HepG2 (cell line): ENCODE data around the gene CAPN12. TPM values are rescaled to one million over a fixed set of nuclear protein-coding genes. Genes with fewer than 3 reads are reported as not detected.

Experiments used
- ARID2 ChIP-seq: sonication (generic); formaldehyde crosslinking; IDR thresholded peaks from 2 replicates; pipeline ENCODE4 v1.8.1; 2022; ENCODE audit warnings: mild to moderate bottlenecking, missing genetic modification reagents, borderline replicate concordance
- EEA1 ChIP-seq: sonication (generic); formaldehyde crosslinking; IDR thresholded peaks from 2 replicates; pipeline ENCODE4 v1.5.1; 2020; ENCODE audit warnings: mild to moderate bottlenecking, missing genetic modification reagents, borderline replicate concordance
- GABPB1 ChIP-seq: IDR thresholded peaks from 2 replicates; pipeline ENCODE4 v1.6.1; 2016; ENCODE audit warnings: mild to moderate bottlenecking, missing genetic modification reagents, moderate library complexity, missing compliant biosample characterization
- HIVEP1 ChIP-seq: sonication (generic); formaldehyde crosslinking; IDR thresholded peaks from 2 replicates; pipeline ENCODE4 v1.4.0; 2020; ENCODE audit warnings: mild to moderate bottlenecking, missing genetic modification reagents
- MAZ ChIP-seq, 2 experiments: sonication (generic) in 1 of 2; formaldehyde crosslinking in 1 of 2; IDR thresholded peaks; 2 replicates each; pipeline versions ENCODE4 v1.5.0 to v1.6.1; 2012 to 2020; ENCODE audit warnings: low read depth in 2 of 2, mild to moderate bottlenecking in 2 of 2, borderline replicate concordance in 1 of 2, improper control_type of control experiment in 1 of 2, low read length in 1 of 2, missing genetic modification reagents in 1 of 2, moderate library complexity in 1 of 2
- RNF2 ChIP-seq: fragments of 450-650 bp; conservative IDR thresholded peaks from 2 replicates; pipeline ENCODE4 v1.6.1; 2016; ENCODE audit warnings: low read depth
- ZNF17 ChIP-seq: sonication (generic); formaldehyde crosslinking; IDR thresholded peaks from 2 replicates; pipeline ENCODE4 v1.5.0; 2020; ENCODE audit warnings: mild to moderate bottlenecking, missing genetic modification reagents
- ZNF20 ChIP-seq: sonication (generic); formaldehyde crosslinking; IDR thresholded peaks from 2 replicates; pipeline ENCODE4 v1.4.0; 2020; ENCODE audit warnings: mild to moderate bottlenecking, moderate library complexity, missing genetic modification reagents
- ZNF329 ChIP-seq: sonication (generic); formaldehyde crosslinking; IDR thresholded peaks from 2 replicates; pipeline ENCODE4 v1.9.0; 2021; ENCODE audit warnings: low read depth, mild to moderate bottlenecking, missing genetic modification reagents
- ZNF597 ChIP-seq: sonication (generic); formaldehyde crosslinking; IDR thresholded peaks from 2 replicates; pipeline ENCODE4 v1.5.0; 2020; ENCODE audit warnings: missing genetic modification reagents
- ZNF615 ChIP-seq: sonication (generic); formaldehyde crosslinking; IDR thresholded peaks from 2 replicates; pipeline ENCODE4 v1.5.0; 2020; ENCODE audit warnings: mild to moderate bottlenecking, missing genetic modification reagents, borderline replicate concordance
- polyA plus RNA-seq, 8 experiments: library from polyadenylated mRNA; depleted of rRNA in 3 of 8; stranded (reverse) in 7 of 8; unstranded in 1 of 8; fragments of >200 nt; fragmentation: Illumina TruSeq in 4 of 8; extraction: Trizol in 4 of 8; gene quantifications; 2 replicates each; pipeline versions ENCODE4 v1.2.1 to v1.2.3, GENCODE V29; 2011 to 2016; ENCODE audit warnings: low read depth in 4 of 8, missing spikeins in 1 of 8, mixed read lengths in 1 of 8; ENCODE audit not compliant: insufficient read depth in 1 of 8
- total RNA-seq, 5 experiments: library from RNA; depleted of rRNA; stranded (reverse); fragments of >200 nt; fragmentation: Illumina TruSeq; extraction: Trizol; gene quantifications; 2 replicates each; pipeline ENCODE4 v1.2.3, GENCODE V29; 2016; ENCODE audit warnings: low read depth in 1 of 5
- TF ChIP-seq, protein P1 (sequence below): sonication (generic); formaldehyde crosslinking; IDR thresholded peaks from 2 replicates; pipeline ENCODE4 v1.9.0; 2021; ENCODE audit warnings: missing genetic modification reagents, borderline replicate concordance
- TF ChIP-seq, protein P2 (sequence below): sonication (generic); formaldehyde crosslinking; IDR thresholded peaks from 2 replicates; pipeline ENCODE4 v1.4.0; 2020; ENCODE audit warnings: missing genetic modification reagents
- TF ChIP-seq, protein P3 (sequence below): sonication (generic); formaldehyde crosslinking; IDR thresholded peaks from 2 replicates; pipeline ENCODE4 v1.4.0; 2020; ENCODE audit warnings: missing genetic modification reagents, borderline replicate concordance

The CAPN12 gene
- total and polyA plus RNA-seq, 2 of the 13 experiments (the other 11 are each of a cell fraction or from before 2014, with no cell fraction given): 1.6 to 13.6 TPM

DNA sequence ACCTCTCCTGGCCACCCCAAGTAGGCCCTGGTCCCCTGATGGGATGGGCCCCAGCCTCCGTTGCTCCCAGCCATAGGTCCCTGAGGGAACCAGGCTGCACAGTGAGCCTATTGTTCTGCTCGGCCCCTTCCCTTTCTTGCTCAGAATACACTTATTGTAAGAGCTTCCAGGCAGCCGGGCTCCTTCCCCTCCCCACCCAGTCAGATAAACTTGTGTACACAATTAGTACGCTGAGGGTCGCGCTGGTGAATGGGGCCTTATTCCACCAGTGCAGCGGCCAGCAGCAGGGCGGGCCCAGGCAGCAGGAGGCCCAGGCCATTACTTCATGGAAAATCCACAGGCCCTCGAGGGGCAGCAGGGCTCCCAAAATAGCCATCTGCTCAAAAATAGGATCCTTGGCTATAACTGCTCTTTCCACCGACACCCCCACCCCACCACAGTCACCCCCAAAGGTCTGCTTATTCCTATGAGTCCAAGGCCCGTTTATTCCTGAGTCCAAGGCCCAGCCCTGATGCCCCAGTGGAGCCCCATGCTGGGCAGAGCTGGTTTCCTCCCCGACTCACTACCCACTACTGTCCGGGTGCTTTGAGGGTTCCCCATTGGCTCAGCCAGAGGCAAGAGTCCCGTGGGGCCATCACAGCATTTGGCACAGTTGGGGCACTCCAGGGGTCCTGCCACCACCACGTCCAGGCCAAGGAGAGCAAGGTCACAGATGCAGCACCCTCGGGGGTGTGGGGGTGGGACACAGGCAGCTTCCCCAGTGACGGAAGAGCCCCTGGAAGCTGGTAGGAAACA is 22.1 kb downstream of the CAPN12 start (continued):
- TF ChIP-seq, protein P1, sequence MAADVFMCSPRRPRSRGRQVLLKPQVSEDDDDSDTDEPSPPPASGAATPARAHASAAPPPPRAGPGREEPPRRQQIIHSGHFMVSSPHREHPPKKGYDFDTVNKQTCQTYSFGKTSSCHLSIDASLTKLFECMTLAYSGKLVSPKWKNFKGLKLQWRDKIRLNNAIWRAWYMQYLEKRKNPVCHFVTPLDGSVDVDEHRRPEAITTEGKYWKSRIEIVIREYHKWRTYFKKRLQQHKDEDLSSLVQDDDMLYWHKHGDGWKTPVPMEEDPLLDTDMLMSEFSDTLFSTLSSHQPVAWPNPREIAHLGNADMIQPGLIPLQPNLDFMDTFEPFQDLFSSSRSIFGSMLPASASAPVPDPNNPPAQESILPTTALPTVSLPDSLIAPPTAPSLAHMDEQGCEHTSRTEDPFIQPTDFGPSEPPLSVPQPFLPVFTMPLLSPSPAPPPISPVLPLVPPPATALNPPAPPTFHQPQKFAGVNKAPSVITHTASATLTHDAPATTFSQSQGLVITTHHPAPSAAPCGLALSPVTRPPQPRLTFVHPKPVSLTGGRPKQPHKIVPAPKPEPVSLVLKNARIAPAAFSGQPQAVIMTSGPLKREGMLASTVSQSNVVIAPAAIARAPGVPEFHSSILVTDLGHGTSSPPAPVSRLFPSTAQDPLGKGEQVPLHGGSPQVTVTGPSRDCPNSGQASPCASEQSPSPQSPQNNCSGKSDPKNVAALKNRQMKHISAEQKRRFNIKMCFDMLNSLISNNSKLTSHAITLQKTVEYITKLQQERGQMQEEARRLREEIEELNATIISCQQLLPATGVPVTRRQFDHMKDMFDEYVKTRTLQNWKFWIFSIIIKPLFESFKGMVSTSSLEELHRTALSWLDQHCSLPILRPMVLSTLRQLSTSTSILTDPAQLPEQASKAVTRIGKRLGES (CRISPR knock-in tag): no peak
- TF ChIP-seq HIVEP1 (CRISPR knock-in tag) (no peak), ZNF20 (CRISPR knock-in tag) (no peak), ZNF597 (CRISPR knock-in tag) (no peak), MAZ (IDR thresholded peaks at IDR 0.05; ENCODE audit: borderline replicate concordance, low read depth, low read length) (no peak), MAZ (CRISPR knock-in tag; IDR thresholded peaks at IDR 0.05; ENCODE audit: low read depth) (no peak), GABPB1 (CRISPR knock-in tag) (no peak), ZNF615 (no peak), ZNF17 (CRISPR knock-in tag) (no peak), ARID2 (CRISPR knock-in tag) (no peak), ZNF329 (CRISPR knock-in tag) (no peak), EEA1 (CRISPR knock-in tag) (no peak), RNF2 (no peak)
- TF ChIP-seq, protein P2, sequence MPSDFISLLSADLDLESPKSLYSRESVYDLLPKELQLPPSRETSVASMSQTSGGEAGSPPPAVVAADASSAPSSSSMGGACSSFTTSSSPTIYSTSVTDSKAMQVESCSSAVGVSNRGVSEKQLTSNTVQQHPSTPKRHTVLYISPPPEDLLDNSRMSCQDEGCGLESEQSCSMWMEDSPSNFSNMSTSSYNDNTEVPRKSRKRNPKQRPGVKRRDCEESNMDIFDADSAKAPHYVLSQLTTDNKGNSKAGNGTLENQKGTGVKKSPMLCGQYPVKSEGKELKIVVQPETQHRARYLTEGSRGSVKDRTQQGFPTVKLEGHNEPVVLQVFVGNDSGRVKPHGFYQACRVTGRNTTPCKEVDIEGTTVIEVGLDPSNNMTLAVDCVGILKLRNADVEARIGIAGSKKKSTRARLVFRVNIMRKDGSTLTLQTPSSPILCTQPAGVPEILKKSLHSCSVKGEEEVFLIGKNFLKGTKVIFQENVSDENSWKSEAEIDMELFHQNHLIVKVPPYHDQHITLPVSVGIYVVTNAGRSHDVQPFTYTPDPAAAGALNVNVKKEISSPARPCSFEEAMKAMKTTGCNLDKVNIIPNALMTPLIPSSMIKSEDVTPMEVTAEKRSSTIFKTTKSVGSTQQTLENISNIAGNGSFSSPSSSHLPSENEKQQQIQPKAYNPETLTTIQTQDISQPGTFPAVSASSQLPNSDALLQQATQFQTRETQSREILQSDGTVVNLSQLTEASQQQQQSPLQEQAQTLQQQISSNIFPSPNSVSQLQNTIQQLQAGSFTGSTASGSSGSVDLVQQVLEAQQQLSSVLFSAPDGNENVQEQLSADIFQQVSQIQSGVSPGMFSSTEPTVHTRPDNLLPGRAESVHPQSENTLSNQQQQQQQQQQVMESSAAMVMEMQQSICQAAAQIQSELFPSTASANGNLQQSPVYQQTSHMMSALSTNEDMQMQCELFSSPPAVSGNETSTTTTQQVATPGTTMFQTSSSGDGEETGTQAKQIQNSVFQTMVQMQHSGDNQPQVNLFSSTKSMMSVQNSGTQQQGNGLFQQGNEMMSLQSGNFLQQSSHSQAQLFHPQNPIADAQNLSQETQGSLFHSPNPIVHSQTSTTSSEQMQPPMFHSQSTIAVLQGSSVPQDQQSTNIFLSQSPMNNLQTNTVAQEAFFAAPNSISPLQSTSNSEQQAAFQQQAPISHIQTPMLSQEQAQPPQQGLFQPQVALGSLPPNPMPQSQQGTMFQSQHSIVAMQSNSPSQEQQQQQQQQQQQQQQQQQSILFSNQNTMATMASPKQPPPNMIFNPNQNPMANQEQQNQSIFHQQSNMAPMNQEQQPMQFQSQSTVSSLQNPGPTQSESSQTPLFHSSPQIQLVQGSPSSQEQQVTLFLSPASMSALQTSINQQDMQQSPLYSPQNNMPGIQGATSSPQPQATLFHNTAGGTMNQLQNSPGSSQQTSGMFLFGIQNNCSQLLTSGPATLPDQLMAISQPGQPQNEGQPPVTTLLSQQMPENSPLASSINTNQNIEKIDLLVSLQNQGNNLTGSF: no peak
- TF ChIP-seq, protein P3, sequence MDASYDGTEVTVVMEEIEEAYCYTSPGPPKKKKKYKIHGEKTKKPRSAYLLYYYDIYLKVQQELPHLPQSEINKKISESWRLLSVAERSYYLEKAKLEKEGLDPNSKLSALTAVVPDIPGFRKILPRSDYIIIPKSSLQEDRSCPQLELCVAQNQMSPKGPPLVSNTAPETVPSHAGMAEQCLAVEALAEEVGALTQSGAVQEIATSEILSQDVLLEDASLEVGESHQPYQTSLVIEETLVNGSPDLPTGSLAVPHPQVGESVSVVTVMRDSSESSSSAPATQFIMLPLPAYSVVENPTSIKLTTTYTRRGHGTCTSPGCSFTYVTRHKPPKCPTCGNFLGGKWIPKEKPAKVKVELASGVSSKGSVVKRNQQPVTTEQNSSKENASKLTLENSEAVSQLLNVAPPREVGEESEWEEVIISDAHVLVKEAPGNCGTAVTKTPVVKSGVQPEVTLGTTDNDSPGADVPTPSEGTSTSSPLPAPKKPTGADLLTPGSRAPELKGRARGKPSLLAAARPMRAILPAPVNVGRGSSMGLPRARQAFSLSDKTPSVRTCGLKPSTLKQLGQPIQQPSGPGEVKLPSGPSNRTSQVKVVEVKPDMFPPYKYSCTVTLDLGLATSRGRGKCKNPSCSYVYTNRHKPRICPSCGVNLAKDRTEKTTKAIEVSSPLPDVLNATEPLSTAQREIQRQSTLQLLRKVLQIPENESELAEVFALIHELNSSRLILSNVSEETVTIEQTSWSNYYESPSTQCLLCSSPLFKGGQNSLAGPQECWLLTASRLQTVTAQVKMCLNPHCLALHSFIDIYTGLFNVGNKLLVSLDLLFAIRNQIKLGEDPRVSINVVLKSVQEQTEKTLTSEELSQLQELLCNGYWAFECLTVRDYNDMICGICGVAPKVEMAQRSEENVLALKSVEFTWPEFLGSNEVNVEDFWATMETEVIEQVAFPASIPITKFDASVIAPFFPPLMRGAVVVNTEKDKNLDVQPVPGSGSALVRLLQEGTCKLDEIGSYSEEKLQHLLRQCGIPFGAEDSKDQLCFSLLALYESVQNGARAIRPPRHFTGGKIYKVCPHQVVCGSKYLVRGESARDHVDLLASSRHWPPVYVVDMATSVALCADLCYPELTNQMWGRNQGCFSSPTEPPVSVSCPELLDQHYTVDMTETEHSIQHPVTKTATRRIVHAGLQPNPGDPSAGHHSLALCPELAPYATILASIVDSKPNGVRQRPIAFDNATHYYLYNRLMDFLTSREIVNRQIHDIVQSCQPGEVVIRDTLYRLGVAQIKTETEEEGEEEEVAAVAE (CRISPR knock-in tag): no peak
